SJCRH30 (cell line): ENCODE data around the gene HDGFL2. TPM values are rescaled to one million over a fixed set of nuclear protein-coding genes. Genes with fewer than 3 reads are reported as not detected.

Experiments
- DNase-seq, 2 experiments: peaks; one replicate each; pipeline ENCODE4 v3.0.0-alpha.2; 2015 to 2020
- H3K27ac ChIP-seq: fragments of 250-450 bp; sonication (Bioruptor Pico); 2 replicates; pipeline ENCODE4 v1.5.1; 2020; ENCODE audit warnings: mild to moderate bottlenecking, moderate library complexity
- H3K27me3 ChIP-seq: fragments of 250-450 bp; sonication (Bioruptor Pico); 2 replicates; pipeline ENCODE4 v1.5.1; 2020; ENCODE audit warnings: mild to moderate bottlenecking, moderate library complexity
- H3K36me3 ChIP-seq: fragments of 250-450 bp; sonication (Bioruptor Pico); 2 replicates; pipeline ENCODE4 v1.5.1; 2020; ENCODE audit warnings: mild to moderate bottlenecking, moderate library complexity
- H3K4me1 ChIP-seq: fragments of 250-450 bp; sonication (Bioruptor Pico); 2 replicates; pipeline ENCODE4 v1.5.1; 2020; ENCODE audit warnings: mild to moderate bottlenecking, moderate library complexity
- H3K4me3 ChIP-seq: fragments of 250-450 bp; sonication (Bioruptor Pico); 2 replicates; pipeline ENCODE4 v1.5.1; 2020; ENCODE audit warnings: mild to moderate bottlenecking, moderate library complexity
- H3K9me3 ChIP-seq: fragments of 250-450 bp; sonication (Bioruptor Pico); replicated peaks from 2 replicates; pipeline ENCODE4 v1.5.1; 2020; ENCODE audit warnings: mild to moderate bottlenecking, moderate library complexity
- total RNA-seq: library from RNA; depleted of rRNA; stranded (reverse); fragments of >200 nt; shearing (Covaris generic); gene quantifications from 2 replicates; pipeline ENCODE4 v1.2.3, GENCODE V29; 2014; rRNA removed

HDGFL2 gene
- total RNA-seq, 1 experiment from 2014 or later: 64.4 TPM

GRCh38 chr19:4543842-4544647, 71.9 kb downstream of the HDGFL2 start:
- Histone ChIP-seq H3K36me3 (peaks cover 41% of the 10 kb centered on the region), H3K4me3 (no peak overlapping the region), H3K4me1 (no peaks in the 10 kb centered on the region), H3K27ac (no peak overlapping the region), H3K9me3 (no peaks in the 10 kb centered on the region), H3K27me3 (no peaks in the 10 kb centered on the region)
- DNase-seq: no peak

- H3K27ac ChIP-seq: no peak overlapping the region
- H3K4me3 ChIP-seq: no peak overlapping the region
- no peaks in the 10 kb centered on the region for H3K27me3 ChIP-seq
- H3K36me3 ChIP-seq: peaks cover 69% of the 10 kb centered on the region
- H3K4me1 ChIP-seq: no peaks in the 10 kb centered on the region
- DNase-seq: no peak
- no peaks in the 10 kb centered on the region for H3K9me3 ChIP-seq
These were observed 75.5 kb downstream of the HDGFL2 start for GRCh38 chr19:4547303-4548237.

- H3K4me3 ChIP-seq: no peak overlapping the region
- no peaks in the 10 kb centered on the region for H3K9me3 ChIP-seq
- H3K4me1 ChIP-seq: no peaks in the 10 kb centered on the region
- DNase-seq: no peak
- H3K27ac ChIP-seq: no peak overlapping the region
- H3K27me3 ChIP-seq: no peaks in the 10 kb centered on the region
- peaks cover 74% of the 10 kb centered on the region for H3K36me3 ChIP-seq
These were observed 76.1 kb downstream of the HDGFL2 start for GRCh38 chr19:4548238-4548584.

GRCh38 chr19:4550018-4550417, 77.9 kb downstream of the HDGFL2 start:
- no peaks in the 10 kb centered on the region for H3K9me3 ChIP-seq
- H3K27me3 ChIP-seq: no peaks in the 10 kb centered on the region
- H3K4me3 ChIP-seq: no peak overlapping the region
- no peaks in the 10 kb centered on the region for H3K4me1 ChIP-seq
- no peak for DNase-seq
- H3K27ac ChIP-seq: no peak overlapping the region
- H3K36me3 ChIP-seq: peaks cover 81% of the 10 kb centered on the region

GRCh38 chr19:4550479-4551050, 78.5 kb downstream of the HDGFL2 start:
- Histone ChIP-seq H3K27ac (no peak overlapping the region), H3K27me3 (no peaks in the 10 kb centered on the region), H3K4me3 (no peak overlapping the region), H3K9me3 (no peaks in the 10 kb centered on the region), H3K4me1 (no peaks in the 10 kb centered on the region), H3K36me3 (peaks cover 85% of the 10 kb centered on the region)
- DNase-seq: no peak

Other genes with a start within 250 kb of the HDGFL2 start
- gene EBI3, start 242.8 kb upstream of the HDGFL2 start, total RNA-seq: not detected in 2 replicates
- gene YJU2, start 225.2 kb upstream of the HDGFL2 start, total RNA-seq: 14.5 and 14.7 TPM in 2 replicates
- gene SHD, start 193.0 kb upstream of the HDGFL2 start, total RNA-seq: 97.9 and 101 TPM in 2 replicates
- 0.30 and 1.5 TPM in 2 replicates for gene TMIGD2, start 169.9 kb upstream of the HDGFL2 start, total RNA-seq
- 23.5 and 24.7 TPM in 2 replicates for gene FSD1, start 167.7 kb upstream of the HDGFL2 start, total RNA-seq
- gene STAP2, start 133.5 kb upstream of the HDGFL2 start, total RNA-seq: 9.7 and 11.9 TPM in 2 replicates
- 3.8 and 8.3 TPM in 2 replicates for gene MPND, start 128.7 kb upstream of the HDGFL2 start, total RNA-seq
- gene SH3GL1, start 71.8 kb upstream of the HDGFL2 start, total RNA-seq: 56.9 and 60.0 TPM in 2 replicates
- 44.2 and 54.6 TPM in 2 replicates for gene CHAF1A, start 69.7 kb upstream of the HDGFL2 start, total RNA-seq
- gene UBXN6, start 14.5 kb upstream of the HDGFL2 start, total RNA-seq: 37.9 and 41.4 TPM in 2 replicates
- 0.16 and 0.18 TPM in 2 replicates for gene PLIN4, start 46.2 kb downstream of the HDGFL2 start, total RNA-seq
- 0.38 and 1.1 TPM in 2 replicates for gene PLIN5, start 62.9 kb downstream of the HDGFL2 start, total RNA-seq
- gene LRG1, start 67.7 kb downstream of the HDGFL2 start, total RNA-seq: 0.15 and 0.38 TPM in 2 replicates
- 108 and 116 TPM in 2 replicates for gene SEMA6B, start 87.4 kb downstream of the HDGFL2 start, total RNA-seq
- 8.5 and 8.8 TPM in 2 replicates for gene TNFAIP8L1, start 167.2 kb downstream of the HDGFL2 start, total RNA-seq
- gene MYDGF, start 198.0 kb downstream of the HDGFL2 start, total RNA-seq: 71.9 and 86.8 TPM in 2 replicates